Neural progenitor cell (in vitro differentiated cells): ENCODE data around the gene SPON1. TPM values are rescaled to one million over a fixed set of nuclear protein-coding genes. Genes with fewer than 3 reads are reported as not detected.

Experiments used
- DNase-seq: peaks from one replicate; pipeline ENCODE4 v3.0.0-alpha.2; 2016; ENCODE audit warnings: low spot score
- H2AFZ ChIP-seq: fragments of 200-600 bp; sonication (generic); replicated peaks from 2 replicates; pipeline ENCODE4 v1.6.1; 2016; ENCODE audit warnings: antibody characterized with exemption
- H3F3A ChIP-seq: fragments of 200-600 bp; sonication (generic); 2 replicates; pipeline ENCODE4 v1.6.1; 2016; ENCODE audit warnings: antibody characterized with exemption, low read depth
- H3K27ac ChIP-seq: fragments of 200-600 bp; sonication (generic); 2 replicates; pipeline ENCODE4 v1.5.1; 2016; ENCODE audit warnings: mild to moderate bottlenecking
- H3K27me3 ChIP-seq: fragments of 200-600 bp; sonication (generic); 2 replicates; pipeline ENCODE4 v1.6.1; 2016; ENCODE audit warnings: mild to moderate bottlenecking, moderate library complexity
- H3K36me3 ChIP-seq: fragments of 200-600 bp; sonication (generic); 2 replicates; pipeline ENCODE4 v1.5.1; 2016
- H3K4me1 ChIP-seq: fragments of 200-600 bp; sonication (generic); 2 replicates; pipeline ENCODE4 v1.6.1; 2016; ENCODE audit warnings: mixed run types
- H3K4me2 ChIP-seq: fragments of 200-600 bp; sonication (generic); 2 replicates; pipeline ENCODE4 v1.6.1; 2016
- H3K4me3 ChIP-seq: fragments of 200-600 bp; sonication (generic); 2 replicates; pipeline ENCODE4 v1.5.1; 2016
- H3K79me2 ChIP-seq: fragments of 200-600 bp; sonication (generic); 2 replicates; pipeline ENCODE4 v1.6.1; 2016; ENCODE audit warnings: low read depth
- H3K9ac ChIP-seq: fragments of 200-600 bp; sonication (generic); 2 replicates; pipeline ENCODE4 v1.6.1; 2016
- H3K9me3 ChIP-seq: fragments of 200-600 bp; sonication (generic); 2 replicates; pipeline ENCODE4 v1.5.1; 2016; ENCODE audit warnings: low read depth
- H4K20me1 ChIP-seq: fragments of 200-600 bp; sonication (generic); 2 replicates; pipeline ENCODE4 v1.6.1; 2016; ENCODE audit warnings: low read depth
- H3K27ac Mint-ChIP-seq: 3 replicates; pipeline ENCODE4 v1.8.0; 2021; ENCODE audit warnings: mixed read lengths
- H3K27me3 Mint-ChIP-seq: 2 replicates; pipeline ENCODE4 v1.8.0; 2022; ENCODE audit warnings: low read depth, mild to moderate bottlenecking, inconsistent platforms, moderate library complexity, mixed read lengths; ENCODE audit not compliant: insufficient read depth
- H3K36me3 Mint-ChIP-seq: 3 replicates; pipeline ENCODE4 v1.8.0; 2021; ENCODE audit warnings: mixed read lengths
- H3K4me1 Mint-ChIP-seq: 3 replicates; pipeline ENCODE4 v1.8.0; 2021; ENCODE audit warnings: mixed read lengths
- H3K4me3 Mint-ChIP-seq: 3 replicates; pipeline ENCODE4 v1.8.0; 2021; ENCODE audit warnings: mild to moderate bottlenecking, moderate library complexity, mixed read lengths
- H3K9me3 Mint-ChIP-seq: 3 replicates; pipeline ENCODE4 v1.8.0; 2020; ENCODE audit warnings: mixed read lengths
- CTCF ChIP-seq: fragments of 200-600 bp; sonication (generic); IDR thresholded peaks from 2 replicates; pipeline ENCODE4 v1.5.1; 2017; ENCODE audit warnings: antibody characterized with exemption, mild to moderate bottlenecking
- EZH2 ChIP-seq: fragments of 200-600 bp; sonication (generic); IDR thresholded peaks from 2 replicates; pipeline ENCODE4 v1.6.1; 2017; ENCODE audit warnings: antibody characterized with exemption, mild to moderate bottlenecking, moderate library complexity
- EZH2phosphoT487 ChIP-seq: fragments of 200-600 bp; sonication (generic); IDR thresholded peaks from 2 replicates; pipeline ENCODE4 v1.6.1; 2017; ENCODE audit warnings: antibody characterized with exemption
- total RNA-seq: library from RNA; depleted of rRNA; stranded (reverse); fragments of >200 nt; gene quantifications from 2 replicates; pipeline ENCODE4 v1.2.3, GENCODE V29; 2015; ENCODE audit warnings: low replicate concordance

The SPON1 gene
- total RNA-seq, 1 donor from 2014 or later, result 35.4 TPM

- Histone ChIP-seq H3F3A (peaks cover 1% of the 10 kb centered on the region), H3K27me3 (no peaks in the 10 kb centered on the region), H3K4me1 (peaks cover 14% of the 10 kb centered on the region), H4K20me1 (no peaks in the 10 kb centered on the region), H3K79me2 (no peaks in the 10 kb centered on the region), H3K9ac (no peak overlapping the region), H3K4me3 (no peak overlapping the region), H3K9me3 (no peaks in the 10 kb centered on the region), H3K36me3 (no peaks in the 10 kb centered on the region), H3K27ac (no peak overlapping the region), H2AFZ (no peak overlapping the region), H3K4me2 (no peak overlapping the region)
- no peak for TF ChIP-seq CTCF
- TF ChIP-seq EZH2phosphoT487, result no peak
- TF ChIP-seq EZH2, result no peak
- peaks cover 6% of the 10 kb centered on the region for H3K27me3 Mint-ChIP-seq
- no peaks in the 10 kb centered on the region for H3K9me3 Mint-ChIP-seq
- no peak overlapping the region for H3K4me3 Mint-ChIP-seq
- H3K36me3 Mint-ChIP-seq, result no peaks in the 10 kb centered on the region
- DNase-seq, result no peak
- peaks cover 2% of the 10 kb centered on the region for H3K4me1 Mint-ChIP-seq
- no peak overlapping the region for H3K27ac Mint-ChIP-seq
Observed at GRCh38 chr11:13972944-13973343, 10.4 kb downstream of the SPON1 start.

- Histone ChIP-seq H3K36me3 (no peaks in the 10 kb centered on the region), H2AFZ (no peak overlapping the region), H4K20me1 (no peaks in the 10 kb centered on the region), H3F3A (no peaks in the 10 kb centered on the region), H3K79me2 (no peaks in the 10 kb centered on the region), H3K4me3 (no peak overlapping the region), H3K9me3 (no peaks in the 10 kb centered on the region), H3K4me2 (no peak overlapping the region), H3K9ac (no peak overlapping the region), H3K27ac (no peak overlapping the region), H3K4me1 (peaks cover 16% of the 10 kb centered on the region), H3K27me3 (no peaks in the 10 kb centered on the region)
- Mint-ChIP-seq H3K4me1 (peaks cover 2% of the 10 kb centered on the region), H3K36me3 (no peaks in the 10 kb centered on the region), H3K9me3 (no peaks in the 10 kb centered on the region), H3K27me3 (peaks cover 5% of the 10 kb centered on the region), H3K4me3 (no peak overlapping the region), H3K27ac (no peak overlapping the region)
- TF ChIP-seq EZH2phosphoT487 (no peak), EZH2 (no peak), CTCF (no peak)
- no peak for DNase-seq
Observed at GRCh38 chr11:13974631-13975030, 12.1 kb downstream of the SPON1 start.

GRCh38 chr11:13983081-13983751 lies 20.7 kb downstream of the SPON1 start:
- Histone ChIP-seq H3K9ac (no peak overlapping the region), H2AFZ (no peak overlapping the region)
- no peaks in the 10 kb centered on the region for H3K9me3 Mint-ChIP-seq

More at GRCh38 chr11:13983081-13983751, 20.7 kb downstream of the SPON1 start:
- Mint-ChIP-seq H3K4me1 (peaks cover 4% of the 10 kb centered on the region), H3K27ac (no peak overlapping the region), H3K4me3 (no peak overlapping the region), H3K36me3 (no peaks in the 10 kb centered on the region), H3K27me3 (peaks cover 10% of the 10 kb centered on the region)
- Histone ChIP-seq H4K20me1 (no peaks in the 10 kb centered on the region), H3K79me2 (no peaks in the 10 kb centered on the region), H3K4me2 (no peak overlapping the region), H3K4me3 (no peak overlapping the region), H3F3A (no peaks in the 10 kb centered on the region), H3K36me3 (no peaks in the 10 kb centered on the region), H3K27ac (no peak overlapping the region), H3K4me1 (peaks cover 5% of the 10 kb centered on the region), H3K9me3 (no peaks in the 10 kb centered on the region), H3K27me3 (no peaks in the 10 kb centered on the region)
- DNase-seq, result no peak
- no peak for TF ChIP-seq CTCF
- TF ChIP-seq EZH2phosphoT487, result no peak
- no peak for TF ChIP-seq EZH2
